ENCODE results near the gene CUX1. TPM values are rescaled to one million over a fixed set of nuclear protein-coding genes. Genes with fewer than 3 reads are reported as not detected.

Gene CUX1
- total RNA-seq, 4 donors from 2014 or later, result 58.2 to 295 (median 76.9) TPM

GRCh38 chr7:102289057-102289456 is 471.6 kb downstream of the CUX1 start:
- intact Hi-C loops (cut with DNase I; ENCODE audit: low total_unique reads), result no loop called here
- Histone ChIP-seq H3K27ac (no peak overlapping the region), H3K36me3 (no peaks in the 10 kb centered on the region), H3K4me1 (peaks cover 0 to 7% of the 10 kb centered on the region in 2 donors), H3K27me3 (no peaks in the 10 kb centered on the region), H3K4me3 (no peak overlapping the region), H3K9me3 (no peaks in the 10 kb centered on the region)
- no peak for DNase-seq
- TF ChIP-seq CTCF (IDR thresholded peaks at IDR 0.05), result no peak
- TF ChIP-seq POLR2A (IDR thresholded peaks at IDR 0.05), result no peak

- H3K36me3 ChIP-seq, result no peaks in the 10 kb centered on the region
- no peak for DNase-seq
- H3K9me3 ChIP-seq, result no peaks in the 10 kb centered on the region
- intact Hi-C loops (cut with DNase I; ENCODE audit: low total_unique reads), result no loop called here
- TF ChIP-seq POLR2A (IDR thresholded peaks at IDR 0.05), result no peak
- TF ChIP-seq CTCF (IDR thresholded peaks at IDR 0.05), result no peak
- H3K4me1 ChIP-seq, result no peaks in the 10 kb centered on the region
- no peak overlapping the region for H3K4me3 ChIP-seq
- no peak overlapping the region for H3K27ac ChIP-seq
- no peaks in the 10 kb centered on the region for H3K27me3 ChIP-seq
Observed at GRCh38 chr7:102291056-102291915, 473.9 kb downstream of the CUX1 start.

GRCh38 chr7:102291916-102292267 is 474.5 kb downstream of the CUX1 start:
- TF ChIP-seq POLR2A (IDR thresholded peaks at IDR 0.05), result no peak
- no peak for TF ChIP-seq CTCF (IDR thresholded peaks at IDR 0.05)
- Histone ChIP-seq H3K4me3 (no peak overlapping the region), H3K27ac (no peak overlapping the region), H3K4me1 (no peaks in the 10 kb centered on the region), H3K9me3 (no peaks in the 10 kb centered on the region), H3K27me3 (no peaks in the 10 kb centered on the region), H3K36me3 (no peaks in the 10 kb centered on the region)
- intact Hi-C loops (cut with DNase I; ENCODE audit: low total_unique reads), result no loop called here
- no peak for DNase-seq

- no peaks in the 10 kb centered on the region for H3K4me1 ChIP-seq
- intact Hi-C loops (cut with DNase I; ENCODE audit: low total_unique reads), result no loop called here
- DNase-seq, result no peak
- TF ChIP-seq POLR2A (IDR thresholded peaks at IDR 0.05), result no peak
- no peak for TF ChIP-seq CTCF (IDR thresholded peaks at IDR 0.05)
- no peaks in the 10 kb centered on the region for H3K9me3 ChIP-seq
- H3K4me3 ChIP-seq, result no peak overlapping the region
- H3K36me3 ChIP-seq, result no peaks in the 10 kb centered on the region
- no peak overlapping the region for H3K27ac ChIP-seq
- no peaks in the 10 kb centered on the region for H3K27me3 ChIP-seq
Observed at GRCh38 chr7:102292813-102293798, 475.7 kb downstream of the CUX1 start.

GRCh38 chr7:102294589-102294988 is 477.2 kb downstream of the CUX1 start:
- no peaks in the 10 kb centered on the region for H3K9me3 ChIP-seq
- DNase-seq, result no peak
- intact Hi-C loops (cut with DNase I; ENCODE audit: low total_unique reads), result no loop called here
- H3K27me3 ChIP-seq, result no peaks in the 10 kb centered on the region
- no peak overlapping the region for H3K27ac ChIP-seq
- TF ChIP-seq CTCF (IDR thresholded peaks at IDR 0.05), result no peak
- TF ChIP-seq POLR2A (IDR thresholded peaks at IDR 0.05), result no peak
- H3K36me3 ChIP-seq, result no peaks in the 10 kb centered on the region
- no peak overlapping the region for H3K4me3 ChIP-seq
- no peaks in the 10 kb centered on the region for H3K4me1 ChIP-seq

All from uterus (tissue), 4 donors.